ENCODE data around the gene PLEKHA6. TPM values are rescaled to one million over a fixed set of nuclear protein-coding genes. Genes with fewer than 3 reads are reported as not detected.

Gene PLEKHA6
- total RNA-seq, 2 experiments from 2014 or later: 0.77 to 0.97 TPM

DNA sequence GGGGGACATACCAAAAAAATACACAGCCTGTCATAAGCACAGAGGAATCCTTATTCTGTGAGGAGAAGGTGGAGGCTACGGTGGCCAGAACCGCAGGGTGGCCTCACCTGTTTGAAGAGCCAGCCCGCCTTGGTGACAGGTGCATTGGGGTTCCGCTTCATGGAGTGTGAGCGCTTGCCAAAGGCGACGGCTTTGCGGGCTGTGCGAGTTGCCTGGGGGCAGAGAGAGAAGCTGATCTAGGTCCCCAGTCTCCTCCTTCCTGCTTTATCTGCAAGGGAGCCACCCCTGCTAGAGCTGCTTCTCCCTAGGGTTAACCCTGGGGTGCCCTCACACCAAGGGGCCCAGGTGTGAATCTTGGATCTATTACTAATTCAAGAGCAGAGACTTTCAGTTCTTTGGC is 91.6 kb downstream of the PLEKHA6 start:
- POLR2A ChIA-PET: interaction anchor here (0.7 kb wide), 1 partner anchor 36 kb away, joined by 3 read pairs; no protein-coding TSS in a partner anchor
- no peak for ATAC-seq (ENCODE audit: low read depth)
- Mint-ChIP-seq H3K9me3 (no peaks in the 10 kb centered on the region), H3K36me3 (no peaks in the 10 kb centered on the region), H3K27me3 (no peaks in the 10 kb centered on the region), H3K4me3 (no peak overlapping the region), H3K4me1 (no peaks in the 10 kb centered on the region), H3K27ac (no peak overlapping the region)
- DNase-seq: no peak

DNA sequence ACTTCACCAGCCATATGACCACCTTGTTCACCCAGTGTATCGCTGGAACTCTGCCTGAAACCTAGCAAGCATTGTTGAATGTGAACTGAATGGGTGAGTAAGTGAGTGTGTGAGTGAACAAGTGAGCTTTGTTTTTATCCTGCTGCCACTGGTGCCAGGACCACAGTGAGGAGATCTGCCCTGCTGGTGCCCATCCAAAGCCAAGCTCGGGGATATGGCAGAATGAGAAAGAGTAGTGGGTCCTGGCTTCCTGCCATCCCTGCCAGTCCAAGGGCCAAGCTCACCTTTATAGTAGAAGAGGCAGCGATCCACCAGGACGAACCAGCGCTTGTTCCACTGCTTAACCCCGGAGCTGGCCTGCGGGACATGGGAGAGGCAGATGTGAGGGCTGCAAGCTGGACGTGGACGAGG is 92.5 kb downstream of the PLEKHA6 start:
- H3K4me1 Mint-ChIP-seq: no peaks in the 10 kb centered on the region
- H3K4me3 Mint-ChIP-seq: no peak overlapping the region
- POLR2A ChIA-PET: no interaction called here
- H3K9me3 Mint-ChIP-seq: no peaks in the 10 kb centered on the region
- no peaks in the 10 kb centered on the region for H3K36me3 Mint-ChIP-seq
- H3K27ac Mint-ChIP-seq: no peak overlapping the region
- H3K27me3 Mint-ChIP-seq: no peaks in the 10 kb centered on the region
- DNase-seq: no peak
- ATAC-seq (ENCODE audit: low read depth): no peak

- Mint-ChIP-seq H3K27me3 (no peaks in the 10 kb centered on the region), H3K36me3 (no peaks in the 10 kb centered on the region), H3K4me1 (no peaks in the 10 kb centered on the region), H3K9me3 (no peaks in the 10 kb centered on the region), H3K4me3 (no peak overlapping the region), H3K27ac (no peak overlapping the region)
- DNase-seq (no peak), ATAC-seq (ENCODE audit: low read depth) (no peak)
- POLR2A ChIA-PET: no interaction called here
Observed at GRCh38 chr1:204266504-204267034, 93.2 kb downstream of the PLEKHA6 start.

GRCh38 chr1:204265665-204266064 is 94.1 kb downstream of the PLEKHA6 start:
- Mint-ChIP-seq H3K36me3 (no peaks in the 10 kb centered on the region), H3K27me3 (no peaks in the 10 kb centered on the region), H3K27ac (no peak overlapping the region), H3K4me1 (no peaks in the 10 kb centered on the region), H3K4me3 (no peak overlapping the region), H3K9me3 (no peaks in the 10 kb centered on the region)
- POLR2A ChIA-PET: no interaction called here
- DNase-seq (no peak), ATAC-seq (ENCODE audit: low read depth) (no peak)

DNA sequence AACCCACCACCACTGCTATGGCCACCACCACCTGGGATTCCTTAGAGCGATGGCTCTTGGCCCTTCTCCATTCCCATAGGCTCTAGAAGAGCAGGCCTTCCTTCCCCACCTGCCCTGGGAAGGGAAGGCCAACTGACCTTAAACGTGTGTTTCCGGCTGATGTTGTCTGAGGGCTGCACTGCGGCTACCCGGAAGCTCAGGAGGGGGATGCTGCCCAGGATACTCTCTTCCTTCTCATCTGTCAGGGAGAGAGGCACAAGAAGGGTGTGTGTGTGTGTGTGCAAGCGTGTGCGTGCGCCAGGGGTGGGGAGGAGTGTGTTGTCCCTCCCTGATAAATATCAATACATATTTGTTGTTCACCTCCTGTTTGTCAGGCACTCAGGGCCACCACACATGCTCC is 94.9 kb downstream of the PLEKHA6 start:
- Mint-ChIP-seq H3K27me3 (no peaks in the 10 kb centered on the region), H3K27ac (no peak overlapping the region), H3K9me3 (no peaks in the 10 kb centered on the region), H3K36me3 (no peaks in the 10 kb centered on the region), H3K4me1 (no peaks in the 10 kb centered on the region), H3K4me3 (no peak overlapping the region)
- POLR2A ChIA-PET: no interaction called here
- no peak for ATAC-seq (ENCODE audit: low read depth)
- DNase-seq: no peak

DNA sequence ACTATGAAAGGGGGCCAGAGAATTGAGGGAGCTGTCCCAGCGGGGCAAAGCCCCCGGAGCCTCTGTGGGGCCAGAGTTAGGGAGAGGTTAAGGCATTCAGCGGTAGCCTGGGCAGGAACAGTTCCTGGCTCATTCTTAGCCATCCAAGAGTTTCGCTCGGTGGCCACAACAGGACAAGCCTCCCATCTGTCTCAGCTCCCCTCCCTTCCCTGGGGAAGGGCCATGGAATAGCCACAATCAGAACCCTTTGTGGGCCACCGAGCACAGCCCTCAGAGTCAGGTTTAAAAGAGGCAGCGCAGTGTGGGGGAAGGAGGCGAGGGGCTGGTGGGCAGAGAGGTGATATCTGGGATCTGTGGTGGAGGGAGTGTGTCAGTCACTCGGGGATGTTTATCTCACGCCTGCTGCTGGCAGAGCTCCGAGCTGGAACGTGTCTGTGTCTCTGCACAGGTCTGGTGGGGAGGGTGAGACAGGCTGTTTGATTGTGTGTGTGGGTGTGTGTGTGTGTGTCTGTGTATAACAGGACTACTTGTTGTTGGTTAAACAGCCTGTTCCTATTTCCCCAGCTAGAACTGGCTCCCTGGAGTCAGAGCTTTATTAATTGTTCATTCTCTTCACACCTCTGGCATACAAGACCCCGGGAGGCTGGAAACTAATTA is 96.3 kb downstream of the PLEKHA6 start:
- POLR2A ChIA-PET: no interaction called here
- no peaks in the 10 kb centered on the region for H3K27me3 Mint-ChIP-seq
- no peak overlapping the region for H3K27ac Mint-ChIP-seq
- no peak for ATAC-seq (ENCODE audit: low read depth)
- no peaks in the 10 kb centered on the region for H3K4me1 Mint-ChIP-seq
- no peak overlapping the region for H3K4me3 Mint-ChIP-seq
- H3K36me3 Mint-ChIP-seq: no peaks in the 10 kb centered on the region
- H3K9me3 Mint-ChIP-seq: no peaks in the 10 kb centered on the region
- no peak for DNase-seq

DNA sequence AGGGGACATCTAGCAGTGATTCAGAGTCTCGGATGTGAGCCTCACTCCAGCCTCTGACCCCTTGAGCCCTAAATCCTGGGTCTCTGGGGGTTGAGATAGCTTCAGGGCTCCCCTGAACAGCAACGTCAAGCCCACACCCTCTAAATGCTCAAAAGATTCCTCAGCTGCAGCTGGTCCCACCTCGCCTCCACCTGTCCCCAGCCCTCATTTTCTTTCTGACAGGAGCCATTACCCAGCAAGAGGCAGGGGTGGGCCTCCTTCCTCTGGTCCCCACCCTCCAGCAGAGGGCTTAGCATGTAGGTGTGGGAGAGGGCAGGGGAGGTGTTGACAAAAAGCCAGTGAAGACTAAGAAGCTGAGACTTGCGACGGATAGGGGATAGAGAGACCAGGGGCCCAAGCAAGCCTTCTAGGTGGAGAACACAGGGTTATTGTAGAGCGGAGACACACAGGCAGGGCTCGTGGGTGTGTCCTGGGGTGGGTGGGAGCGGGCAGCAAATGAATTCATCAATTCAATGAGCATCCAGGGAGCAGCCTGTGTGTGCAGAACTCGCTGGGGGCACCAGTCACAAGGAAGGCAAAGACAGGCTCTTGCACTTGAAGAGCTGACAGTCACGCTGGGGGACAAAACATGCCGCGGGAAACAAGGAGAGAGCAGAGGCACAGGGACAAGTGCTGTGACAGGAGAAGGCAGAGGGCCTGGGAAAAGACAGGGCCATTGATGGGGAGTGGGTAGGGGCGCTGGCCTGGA is 97.0 kb downstream of the PLEKHA6 start:
- no peak overlapping the region for H3K4me3 Mint-ChIP-seq

GRCh38 chr1:204261746-204262505 is 97.8 kb downstream of the PLEKHA6 start:
- no peak overlapping the region for H3K27ac Mint-ChIP-seq
- POLR2A ChIA-PET: no interaction called here

More for the DNA sequence above, 97.0 kb downstream of the PLEKHA6 start:
- no peak for ATAC-seq (ENCODE audit: low read depth)
- H3K27me3 Mint-ChIP-seq: no peaks in the 10 kb centered on the region
- H3K4me1 Mint-ChIP-seq: no peaks in the 10 kb centered on the region
- no peak overlapping the region for H3K27ac Mint-ChIP-seq
- POLR2A ChIA-PET: no interaction called here
- no peaks in the 10 kb centered on the region for H3K9me3 Mint-ChIP-seq
- no peak for DNase-seq
- no peaks in the 10 kb centered on the region for H3K36me3 Mint-ChIP-seq

DNA sequence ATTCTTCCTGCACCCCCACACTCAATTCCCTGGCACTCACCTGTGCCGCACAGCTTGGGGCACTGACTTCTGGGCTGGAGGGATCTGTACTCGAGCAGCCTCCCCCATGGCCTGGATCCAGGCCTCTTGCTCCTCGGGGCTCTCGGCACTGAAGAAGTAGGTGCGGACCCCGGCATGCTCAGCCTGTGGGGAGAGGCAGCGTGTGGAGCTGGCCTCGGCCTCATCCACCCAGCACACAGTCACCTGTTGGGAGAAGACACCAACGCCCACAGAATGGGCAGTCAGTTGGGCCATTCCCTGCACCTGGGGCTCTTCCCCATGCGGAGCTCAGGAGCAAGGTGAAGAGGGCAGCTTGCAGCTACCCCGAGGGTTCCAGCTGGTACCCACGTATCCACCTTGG is 98.5 kb downstream of the PLEKHA6 start:
- no peak for ATAC-seq (ENCODE audit: low read depth)
- no peak for DNase-seq

More at GRCh38 chr1:204261746-204262505, 97.8 kb downstream of the PLEKHA6 start:
- no peak overlapping the region for H3K4me3 Mint-ChIP-seq
- ATAC-seq (ENCODE audit: low read depth): no peak
- H3K9me3 Mint-ChIP-seq: no peaks in the 10 kb centered on the region
- no peaks in the 10 kb centered on the region for H3K36me3 Mint-ChIP-seq
- no peaks in the 10 kb centered on the region for H3K4me1 Mint-ChIP-seq
- no peaks in the 10 kb centered on the region for H3K27me3 Mint-ChIP-seq
- no peak for DNase-seq

GRCh38 chr1:204260601-204261197 is 99.0 kb downstream of the PLEKHA6 start:
- ATAC-seq (ENCODE audit: low read depth) (no peak), DNase-seq (no peak)
- Mint-ChIP-seq H3K4me1 (no peaks in the 10 kb centered on the region), H3K27ac (no peak overlapping the region), H3K9me3 (no peaks in the 10 kb centered on the region), H3K4me3 (no peak overlapping the region), H3K36me3 (no peaks in the 10 kb centered on the region), H3K27me3 (peaks cover 2% of the 10 kb centered on the region)
- POLR2A ChIA-PET: no interaction called here

More for the DNA sequence above, 98.5 kb downstream of the PLEKHA6 start:
- POLR2A ChIA-PET: no interaction called here
- H3K4me1 Mint-ChIP-seq: no peaks in the 10 kb centered on the region
- no peak overlapping the region for H3K27ac Mint-ChIP-seq
- H3K27me3 Mint-ChIP-seq: peaks cover 2% of the 10 kb centered on the region
- no peaks in the 10 kb centered on the region for H3K36me3 Mint-ChIP-seq
- no peaks in the 10 kb centered on the region for H3K9me3 Mint-ChIP-seq
- no peak overlapping the region for H3K4me3 Mint-ChIP-seq

DNA sequence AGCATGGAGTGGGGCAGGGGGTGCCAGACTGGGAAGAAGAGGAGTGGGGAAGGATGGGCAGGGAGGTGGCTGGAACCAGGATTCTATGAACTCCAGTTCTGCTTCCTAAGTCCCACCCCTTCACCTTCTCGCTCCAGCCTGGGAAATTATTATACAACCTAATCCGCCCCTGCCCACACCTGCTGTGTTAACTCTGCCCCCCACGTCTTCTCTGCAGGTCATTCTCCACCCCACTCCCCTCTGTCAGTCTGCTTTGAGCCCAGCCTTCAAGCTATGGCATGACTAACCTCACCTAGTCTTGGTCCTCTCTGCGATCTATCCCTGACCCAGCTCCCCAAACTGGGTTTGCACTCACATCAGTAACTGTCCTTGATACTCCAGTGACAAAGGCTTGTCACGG is 99.9 kb downstream of the PLEKHA6 start:
- H3K9me3 Mint-ChIP-seq: no peaks in the 10 kb centered on the region
- ATAC-seq (ENCODE audit: low read depth) (no peak), DNase-seq (no peak)
- POLR2A ChIA-PET: no interaction called here
- H3K27me3 Mint-ChIP-seq: peaks cover 2% of the 10 kb centered on the region
- H3K27ac Mint-ChIP-seq: no peak overlapping the region
- no peaks in the 10 kb centered on the region for H3K36me3 Mint-ChIP-seq
- H3K4me3 Mint-ChIP-seq: no peak overlapping the region
- H3K4me1 Mint-ChIP-seq: no peaks in the 10 kb centered on the region

GRCh38 chr1:204259196-204259595 is 100.5 kb downstream of the PLEKHA6 start:
- no peak for DNase-seq
- Mint-ChIP-seq H3K4me3 (no peak overlapping the region), H3K9me3 (no peaks in the 10 kb centered on the region), H3K4me1 (no peaks in the 10 kb centered on the region), H3K27ac (no peak overlapping the region), H3K27me3 (peaks cover 2% of the 10 kb centered on the region), H3K36me3 (no peaks in the 10 kb centered on the region)
- POLR2A ChIA-PET: interaction anchor here (0.7 kb wide), 1 partner anchor 104 kb away, joined by 3 read pairs; no protein-coding TSS in a partner anchor
- no peak for ATAC-seq (ENCODE audit: low read depth)
